ENCODE results near the gene GALM. TPM values are rescaled to one million over a fixed set of nuclear protein-coding genes. Genes with fewer than 3 reads are reported as not detected.
"Not testable (repeated sequence)": the region's sequence is repeated elsewhere in the genome, so short reads cannot be mapped to it uniquely, and the experiment has no call there.

GALM gene
- total RNA-seq, 1 donor from 2014 or later: 28.5 TPM

DNA sequence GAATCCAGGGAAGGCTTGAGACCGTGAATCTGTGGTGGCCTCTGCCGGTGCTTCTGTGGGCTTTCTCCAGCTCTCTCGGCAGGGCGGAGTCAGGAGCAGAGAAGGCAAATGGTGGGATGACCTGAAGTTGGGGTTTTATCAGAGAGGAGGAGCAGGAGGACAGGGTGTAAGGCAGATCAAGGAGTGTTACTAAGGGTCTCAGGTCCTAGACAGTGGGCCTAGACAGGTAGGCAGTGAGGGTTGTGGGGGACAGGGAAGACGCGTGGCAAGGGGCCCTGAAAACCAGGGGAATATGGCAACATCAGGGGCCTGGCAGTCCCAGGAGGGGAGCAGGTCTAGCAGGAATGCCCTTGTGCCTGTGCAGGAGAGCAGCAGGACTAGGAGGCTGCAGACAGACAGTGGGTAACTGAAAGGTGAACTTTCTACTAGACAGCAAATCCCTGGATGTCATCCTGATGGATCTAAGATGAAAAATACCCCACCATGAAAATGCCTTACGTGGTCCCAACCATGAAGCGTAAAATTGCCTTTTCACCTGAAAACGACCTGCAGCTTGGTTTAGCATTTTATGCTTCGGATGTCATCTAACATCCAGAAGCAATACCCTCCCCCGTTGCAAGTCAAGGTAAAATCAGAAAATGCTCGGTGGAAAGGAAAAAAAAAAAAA lies 43.1 kb downstream of the GALM start:
- DNase-seq (ENCODE audit: low spot score) (no peak), ATAC-seq (peak; percentile 17)

DNA sequence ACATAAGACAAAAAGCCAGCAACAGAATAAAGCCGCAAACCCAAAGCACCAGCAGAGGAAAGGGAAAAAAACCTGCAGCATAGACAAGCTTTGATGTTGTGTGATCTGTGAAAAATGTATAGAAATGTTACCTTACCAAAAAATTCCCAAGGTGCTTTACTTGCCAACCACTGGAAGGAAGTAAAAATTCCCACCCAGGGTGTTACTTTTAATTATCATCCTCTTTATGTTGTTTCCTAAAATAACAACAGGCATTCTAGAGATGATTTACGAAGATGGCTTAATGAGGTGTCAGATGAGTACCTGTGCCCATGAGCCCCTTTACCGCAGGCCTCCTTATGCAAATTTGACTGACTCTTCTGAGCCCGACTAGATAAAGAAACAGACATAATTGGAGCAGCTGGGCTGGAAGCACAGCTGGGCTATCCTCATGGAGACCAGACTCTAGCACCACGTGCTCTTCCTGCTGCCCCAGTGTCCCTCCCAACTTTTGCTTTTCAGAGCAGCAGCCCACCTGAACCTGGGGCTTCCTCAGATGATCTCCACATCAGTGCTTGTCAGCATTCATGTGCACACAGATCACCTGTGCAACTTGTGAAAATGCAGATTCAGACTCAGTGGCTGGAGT lies 43.8 kb downstream of the GALM start:
- DNase-seq (ENCODE audit: low spot score) (no peak), ATAC-seq (no peak)

DNA sequence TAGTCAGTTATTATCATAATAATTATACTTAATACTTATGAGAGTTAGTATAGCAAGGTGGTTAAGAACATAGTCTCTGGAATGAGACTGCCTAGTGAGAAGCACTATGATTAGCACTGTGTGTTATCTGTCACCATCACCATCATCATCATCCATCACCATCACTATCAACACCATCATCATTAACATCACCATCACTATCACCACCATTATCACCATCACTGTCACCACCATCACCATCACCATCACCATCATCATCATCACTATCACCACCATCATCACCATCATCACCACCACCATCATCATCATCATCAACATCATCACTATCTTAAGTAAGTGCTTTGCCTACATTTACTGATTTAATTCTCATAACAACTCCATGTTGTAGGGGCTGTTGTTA lies 45.6 kb downstream of the GALM start:
- no peak for ATAC-seq
- DNase-seq (ENCODE audit: low spot score): no peak

DNA sequence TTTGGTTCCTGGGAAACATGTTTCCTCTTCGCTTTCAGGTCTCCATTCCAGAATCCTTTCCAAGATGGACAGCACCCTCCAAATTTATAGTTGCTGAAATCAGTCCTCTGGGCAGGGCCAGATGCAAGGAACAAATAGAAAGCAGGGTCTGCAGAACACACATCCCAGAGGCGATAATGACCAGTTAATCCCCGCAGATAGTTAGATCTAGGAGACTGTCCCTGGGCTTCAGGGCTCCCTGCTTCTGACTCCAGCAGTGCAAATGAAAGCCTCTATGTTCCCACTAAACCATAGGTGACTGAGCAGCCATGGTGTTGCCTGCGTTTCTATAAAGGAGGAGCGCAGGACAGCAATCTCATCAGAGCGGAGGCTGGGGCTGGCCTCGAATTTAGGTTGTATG lies 46.5 kb downstream of the GALM start:
- DNase-seq (ENCODE audit: low spot score): no peak
- ATAC-seq: no peak

DNA sequence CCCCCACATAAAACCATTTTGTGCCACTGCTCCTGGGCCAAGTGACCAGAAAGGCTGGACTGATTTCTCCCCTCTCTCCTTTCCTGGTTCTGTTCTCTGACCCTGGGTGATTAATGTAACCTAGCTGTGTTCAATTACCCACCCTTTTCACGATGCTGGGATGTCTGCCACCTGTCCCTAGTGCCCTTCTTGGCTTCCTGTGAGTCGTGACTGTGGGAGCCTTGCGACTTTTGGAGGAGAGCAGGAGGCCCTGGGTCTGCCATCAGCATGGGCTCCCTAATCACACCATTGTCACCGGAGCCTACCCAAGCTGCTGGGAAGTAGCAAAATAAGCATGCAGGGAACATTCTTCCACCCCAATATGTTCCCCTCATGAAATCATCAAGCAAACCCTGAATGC lies 47.0 kb downstream of the GALM start:
- no peak for ATAC-seq
- no peak for DNase-seq (ENCODE audit: low spot score)

DNA sequence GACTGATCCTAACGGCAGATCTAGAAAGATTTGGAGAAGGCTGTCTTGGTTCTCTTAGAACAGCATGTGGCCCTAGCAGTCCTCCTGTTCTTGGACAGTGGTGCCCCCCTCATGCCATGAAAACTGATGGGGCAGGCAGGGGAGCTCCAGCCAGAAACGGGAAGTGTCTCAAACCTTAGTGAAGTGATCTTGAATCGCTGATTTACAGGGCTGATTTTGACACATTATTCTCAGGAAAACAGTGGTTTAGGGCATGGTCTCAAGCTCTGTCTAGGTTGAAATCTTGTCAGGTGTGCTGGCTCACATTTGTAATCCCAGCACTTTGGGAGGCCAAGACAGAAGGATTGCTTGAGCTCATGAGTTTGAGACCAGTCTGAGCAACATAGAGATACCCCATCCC lies 47.4 kb downstream of the GALM start:
- no peak for DNase-seq (ENCODE audit: low spot score)

DNA sequence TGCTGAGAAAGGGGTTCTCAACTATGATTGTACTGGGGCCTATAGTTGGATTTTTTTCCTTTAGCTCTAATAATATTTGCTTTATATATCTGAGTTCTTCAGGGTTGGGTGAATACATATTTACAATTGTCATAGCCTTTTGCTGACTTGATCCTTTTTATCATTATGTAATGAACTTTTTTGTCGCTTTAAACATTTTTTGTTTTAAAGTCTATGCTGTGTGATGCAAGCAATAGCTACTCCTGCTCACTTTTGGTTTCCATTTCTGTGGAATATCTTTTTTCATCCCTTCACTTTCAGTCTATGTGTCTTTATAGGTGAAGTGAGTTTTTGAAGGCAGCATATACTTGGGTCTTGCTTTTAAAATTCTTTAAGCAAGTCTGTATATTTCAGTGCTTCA lies 49.0 kb downstream of the GALM start:
- ATAC-seq; DNase-seq (ENCODE audit: low spot score): not testable (repeated sequence)

More for the DNA sequence above, 47.4 kb downstream of the GALM start:
- ATAC-seq: no peak

DNA sequence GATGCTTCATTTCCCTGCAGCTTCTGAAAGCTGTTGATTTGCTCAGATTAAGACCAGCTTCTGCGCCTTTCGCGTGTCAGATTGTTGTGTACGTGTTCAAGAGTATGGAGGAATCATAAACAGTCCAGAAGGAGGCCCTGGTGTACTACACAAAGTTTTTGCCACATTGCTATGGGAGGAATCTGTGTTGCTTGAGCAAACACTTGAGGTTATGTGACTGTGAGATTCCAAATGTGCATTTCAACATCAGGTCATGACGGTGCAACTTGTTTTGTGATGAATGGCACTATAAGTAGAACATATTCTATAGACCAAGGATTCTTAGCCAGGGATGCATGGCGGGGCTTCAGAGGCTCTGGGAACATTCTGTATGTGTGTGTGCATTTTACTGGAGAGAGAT lies 50.3 kb downstream of the GALM start:
- DNase-seq (ENCODE audit: low spot score) (no peak), ATAC-seq (no peak)

DNA sequence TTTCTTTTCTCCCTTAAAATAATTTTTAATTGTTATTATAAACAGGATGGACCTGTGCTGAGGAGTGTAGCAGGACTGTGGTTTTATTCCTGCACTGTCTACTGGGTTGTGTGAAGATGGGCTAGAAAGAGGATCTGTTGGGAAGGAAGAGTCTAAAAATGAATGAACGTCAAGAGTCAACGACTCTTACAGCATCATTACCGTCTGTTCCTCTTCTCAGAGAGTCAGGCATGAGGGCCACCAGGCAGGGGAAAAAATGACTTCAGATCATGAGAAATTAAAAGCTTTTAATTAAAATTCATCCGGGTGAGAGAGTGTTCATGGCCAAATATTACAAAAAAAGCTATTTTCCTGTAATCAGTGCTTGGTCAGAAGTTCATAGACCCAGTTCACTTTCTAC lies 52.7 kb downstream of the GALM start:
- ATAC-seq: no peak
- DNase-seq (ENCODE audit: low spot score): no peak

DNA sequence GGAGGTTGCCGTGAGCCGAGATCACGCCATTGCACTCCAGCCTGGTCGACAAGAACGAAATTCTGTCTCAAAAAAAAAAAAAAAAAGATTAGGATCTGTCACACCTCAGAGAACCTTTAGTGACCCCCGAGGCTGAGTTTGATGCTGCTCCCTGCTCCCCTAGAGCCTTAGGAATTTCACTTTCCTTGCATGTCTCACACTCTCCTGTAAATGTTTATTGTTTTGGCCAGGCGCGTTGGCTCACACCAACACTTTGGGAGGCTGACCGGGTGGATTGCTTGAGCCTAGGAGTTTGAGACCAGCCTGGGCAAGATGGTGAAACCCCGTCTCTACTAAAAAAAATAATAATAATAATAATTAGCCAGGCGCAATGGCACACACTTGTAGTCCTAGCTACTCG lies 53.8 kb downstream of the GALM start:
- ATAC-seq: no peak
- no peak for DNase-seq (ENCODE audit: low spot score)

DNA sequence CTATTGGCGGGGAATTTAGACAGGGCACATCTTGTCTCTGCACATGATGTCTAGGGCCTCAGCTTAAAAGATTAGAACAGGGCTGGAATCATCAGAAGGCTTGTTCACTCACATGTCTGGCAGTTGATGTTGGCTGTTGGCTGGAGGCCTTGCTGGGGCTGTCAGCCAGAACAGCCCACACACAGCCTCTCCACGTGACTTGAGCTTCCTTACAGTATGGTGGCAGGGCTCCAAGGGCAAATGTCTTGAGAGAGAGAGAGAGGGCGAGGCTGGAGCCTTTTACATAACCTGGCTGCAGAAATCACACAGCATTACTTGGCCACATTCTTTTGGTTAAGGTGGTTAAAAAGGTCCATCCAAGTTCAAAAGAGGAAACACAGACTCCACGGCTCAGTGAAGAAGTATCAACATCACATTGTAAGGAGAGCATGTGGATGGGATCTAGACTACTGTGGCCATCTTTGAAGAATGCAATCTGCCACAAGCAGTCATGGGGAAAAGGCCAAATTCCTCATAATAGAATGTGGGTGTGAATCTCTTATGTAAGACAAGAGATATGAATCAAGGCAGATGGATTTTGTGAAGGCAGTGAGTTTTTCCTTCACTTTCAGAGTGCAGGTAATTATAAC lies 54.8 kb downstream of the GALM start:
- DNase-seq (ENCODE audit: low spot score) (peak; percentile 74), ATAC-seq (peak; percentile 48)

DNA sequence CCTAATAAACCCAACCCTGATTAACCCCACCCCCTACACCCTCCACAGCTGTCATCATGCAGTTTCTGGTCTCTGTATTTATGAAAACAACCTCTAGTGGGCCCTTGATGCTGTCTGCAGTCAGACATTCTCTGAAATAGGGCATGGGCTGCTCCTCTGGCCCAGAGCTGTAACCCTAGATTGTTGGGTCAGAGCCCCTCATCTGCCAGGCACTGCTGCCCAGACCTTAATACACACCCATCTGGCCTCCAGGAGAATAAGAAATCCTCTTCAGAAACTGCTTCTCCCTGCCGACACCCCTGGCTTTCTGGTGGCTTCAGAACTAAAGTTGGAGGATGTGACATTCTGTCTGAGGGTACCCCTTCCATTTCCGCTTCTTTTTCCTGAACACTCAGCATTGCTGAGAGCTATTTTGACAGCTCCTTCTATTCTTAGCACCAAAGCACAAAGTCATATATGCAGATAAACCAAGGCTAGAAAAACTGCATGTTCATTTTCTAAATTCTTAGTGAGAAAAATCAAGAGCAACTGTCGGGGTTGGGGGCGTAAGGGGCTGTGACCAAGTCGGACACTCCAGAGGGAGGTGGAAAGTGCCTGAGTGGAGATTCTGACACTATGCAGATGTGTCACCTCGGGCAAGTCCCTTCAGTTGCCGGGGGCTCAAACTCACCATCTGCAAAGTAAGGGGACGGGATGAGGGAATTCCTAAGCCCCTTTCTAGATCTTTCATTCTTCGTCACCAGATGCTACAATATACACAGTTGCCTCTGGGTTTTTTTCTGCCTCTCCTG lies 56.6 kb downstream of the GALM start:
- DNase-seq (ENCODE audit: low spot score): no peak
- ATAC-seq: no peak

DNA sequence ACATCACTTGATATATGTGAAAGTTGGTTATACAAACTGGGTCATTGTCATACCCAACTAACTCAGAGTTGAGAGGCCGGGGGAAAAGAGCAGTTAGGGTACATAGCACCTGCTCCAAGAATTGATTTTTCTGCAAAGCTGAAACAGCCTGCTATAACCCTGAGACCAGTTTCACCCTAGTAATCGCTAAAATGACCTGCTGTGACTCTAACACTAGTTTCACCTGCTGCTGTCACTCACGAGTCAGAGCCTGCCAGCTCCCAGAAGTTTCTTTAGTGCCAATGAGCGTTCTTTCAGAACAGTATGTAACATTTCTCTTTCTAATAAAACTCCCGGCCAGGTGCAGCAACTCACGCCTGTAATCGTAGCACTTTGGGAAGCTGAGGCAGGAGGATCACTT lies 57.3 kb downstream of the GALM start:
- peak; percentile 69 for DNase-seq (ENCODE audit: low spot score)
- ATAC-seq: peak; percentile 92

DNA sequence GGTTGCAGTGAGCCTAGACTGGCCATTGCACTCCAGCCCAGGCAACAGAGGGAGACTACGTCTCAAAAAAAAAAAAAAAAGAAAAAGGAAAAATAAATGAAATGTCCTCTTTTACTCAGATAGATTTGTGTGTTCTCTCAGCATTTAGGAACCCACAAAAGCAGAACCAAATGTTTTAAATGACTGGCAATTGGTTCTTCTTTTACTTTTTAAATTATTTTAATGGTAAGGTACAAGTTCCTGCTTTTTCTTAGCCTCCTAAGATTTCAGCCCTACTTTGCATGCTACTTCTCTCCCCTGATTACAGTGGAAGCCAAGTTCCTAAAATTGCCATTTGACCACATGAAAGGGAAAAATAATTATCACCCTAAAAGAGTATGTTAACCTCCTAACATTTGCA lies 61.7 kb downstream of the GALM start:
- DNase-seq (ENCODE audit: low spot score): no peak
- ATAC-seq: no peak

DNA sequence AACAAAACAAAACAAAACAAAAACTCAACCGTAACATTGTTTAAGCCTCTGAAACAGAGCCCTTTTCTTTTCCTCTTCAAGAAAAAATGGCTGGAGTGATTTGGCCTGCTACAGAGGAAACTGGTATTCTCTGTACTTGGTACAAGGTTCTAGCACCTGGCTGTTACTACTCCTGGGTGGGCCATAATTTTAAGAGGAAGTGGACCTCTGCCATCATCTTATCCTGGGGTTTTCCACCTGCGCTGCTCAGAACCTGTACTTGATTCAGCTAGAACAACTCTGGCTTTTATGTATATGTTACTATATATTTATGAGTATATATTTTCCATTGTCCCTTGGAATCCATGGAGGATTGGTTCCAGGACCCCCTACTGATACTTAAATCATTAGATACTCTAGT lies 62.8 kb downstream of the GALM start:
- DNase-seq (ENCODE audit: low spot score) (no peak), ATAC-seq (no peak)

DNA sequence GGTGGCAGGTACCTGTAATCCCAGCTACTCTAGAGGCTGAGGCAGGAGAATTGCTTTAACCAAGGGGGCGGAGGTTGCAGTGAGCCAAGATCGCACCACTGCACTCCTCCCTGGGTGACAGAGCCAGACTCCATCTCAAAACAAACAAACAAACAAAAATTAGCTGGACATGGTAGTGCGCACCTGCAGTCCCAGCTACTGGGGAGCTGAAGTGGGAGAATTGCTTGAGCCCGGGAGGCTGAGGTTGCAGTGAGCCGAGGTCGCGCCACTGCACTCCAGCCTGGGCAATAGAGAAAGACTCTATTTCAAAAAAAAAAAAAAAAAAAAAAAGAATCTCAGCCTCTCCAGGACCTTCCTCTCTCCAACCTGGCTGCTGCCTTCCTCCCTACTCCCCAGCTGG lies 65.2 kb downstream of the GALM start:
- DNase-seq (ENCODE audit: low spot score): no peak

DNA sequence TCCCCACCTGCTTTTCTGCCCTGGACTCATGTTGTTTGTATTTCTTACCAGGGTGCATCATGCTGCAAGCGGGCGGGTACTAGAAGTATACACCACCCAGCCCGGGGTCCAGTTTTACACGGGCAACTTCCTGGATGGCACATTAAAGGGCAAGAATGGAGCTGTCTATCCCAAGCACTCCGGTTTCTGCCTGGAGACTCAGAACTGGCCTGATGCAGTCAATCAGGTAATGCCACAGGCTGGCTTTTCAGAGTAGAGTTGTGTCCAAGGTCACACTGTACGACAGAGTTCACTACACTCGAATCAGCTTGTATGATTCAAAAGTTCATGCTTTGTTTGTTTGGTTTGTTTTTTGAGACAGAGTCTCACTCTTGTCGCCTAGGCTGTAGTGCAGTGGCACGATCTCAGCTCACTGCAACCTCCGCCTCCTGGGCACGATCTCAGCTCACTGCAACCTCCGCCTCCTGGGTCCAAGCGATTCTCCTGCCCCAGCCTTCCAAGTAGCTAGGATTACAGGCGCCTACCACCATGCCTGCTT lies 65.8 kb downstream of the GALM start:
- DNase-seq (ENCODE audit: low spot score) (peak; percentile 79), ATAC-seq (peak; percentile 80)

More for the DNA sequence above, 65.2 kb downstream of the GALM start:
- ATAC-seq: no peak

DNA sequence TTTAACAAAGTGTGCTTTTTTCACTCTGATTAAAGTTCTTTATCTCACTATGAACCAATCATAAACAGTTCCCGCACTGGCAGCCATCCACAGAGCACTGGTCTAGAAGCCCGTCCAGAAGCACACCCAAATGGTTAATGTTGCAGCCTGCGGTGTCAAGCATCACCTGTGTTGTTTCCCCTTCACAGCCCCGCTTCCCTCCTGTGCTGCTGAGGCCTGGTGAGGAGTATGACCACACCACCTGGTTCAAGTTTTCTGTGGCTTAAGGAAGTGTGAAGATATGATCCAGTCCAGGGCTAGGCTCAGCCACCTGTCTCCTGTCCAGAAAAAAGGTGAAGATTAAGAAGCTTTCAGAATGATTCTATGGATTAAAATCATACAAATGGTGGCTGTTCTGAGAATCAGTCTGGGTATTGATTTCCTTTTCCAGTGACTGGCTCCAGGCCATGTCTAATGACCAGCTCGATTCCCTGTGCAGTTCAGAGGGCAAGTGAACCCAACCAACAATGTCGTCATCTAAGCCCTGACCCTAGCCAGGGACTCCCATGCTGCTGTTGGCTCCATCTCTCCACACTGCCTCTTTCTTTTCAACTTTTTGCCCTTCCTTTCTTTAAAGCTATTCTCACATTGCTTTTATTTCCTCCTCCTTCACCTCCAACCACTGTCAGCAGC lies 67.5 kb downstream of the GALM start:
- ATAC-seq (peak; percentile 72), DNase-seq (ENCODE audit: low spot score) (peak; percentile 83)

DNA sequence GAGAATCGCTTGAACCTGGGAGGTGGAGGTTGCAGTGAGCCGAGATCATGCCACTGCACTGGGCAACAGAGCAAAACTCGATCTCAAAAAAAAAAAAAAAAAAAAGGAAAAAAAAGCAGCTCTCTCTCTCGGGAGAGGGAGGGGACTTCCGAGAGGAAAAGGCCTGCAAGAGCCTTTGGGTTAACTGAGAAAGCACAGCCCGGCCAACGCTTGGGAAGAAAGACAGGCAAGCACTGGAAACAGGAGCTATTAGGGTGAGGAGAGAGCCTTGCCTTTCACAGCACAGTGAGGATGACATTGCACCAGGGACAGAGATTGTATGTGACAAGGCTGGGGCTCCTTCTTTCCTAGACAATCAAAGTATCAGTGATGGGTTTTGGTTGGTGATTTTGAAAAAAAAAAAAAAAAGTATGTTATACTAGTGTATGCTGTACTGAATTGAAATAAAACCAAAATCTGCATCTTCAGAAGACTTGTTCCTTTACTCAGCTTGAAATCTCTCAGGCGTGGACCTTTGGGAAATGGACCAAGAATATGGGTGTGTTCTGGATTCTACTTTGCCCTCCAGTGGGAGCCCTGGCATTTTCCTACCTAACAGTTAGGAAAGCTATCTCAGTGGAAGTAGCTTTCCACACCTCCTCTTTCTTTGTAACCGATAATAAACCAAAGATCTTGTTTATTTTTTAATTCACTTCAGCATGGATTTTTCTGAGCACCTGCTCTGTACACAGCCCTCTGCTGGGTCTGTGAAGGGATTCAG lies 68.6 kb downstream of the GALM start:
- ATAC-seq (no peak), DNase-seq (ENCODE audit: low spot score) (peak; percentile 40)

DNA sequence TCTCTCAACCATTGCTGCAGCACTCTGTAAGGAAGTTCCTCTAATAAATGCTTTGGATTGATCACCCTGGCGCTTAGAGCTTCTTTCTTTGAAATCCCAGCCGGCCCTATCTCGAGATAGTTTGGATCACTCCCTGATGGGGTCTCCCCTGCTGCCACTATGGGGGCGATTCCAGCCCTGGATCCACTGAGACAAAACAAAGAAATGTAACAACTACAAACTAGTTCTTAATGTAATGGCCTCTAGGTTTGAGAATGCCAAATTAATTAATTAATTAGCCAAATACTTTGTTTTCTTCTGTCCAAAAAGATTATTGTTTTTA lies 70.0 kb downstream of the GALM start:
- peak; percentile 34 for DNase-seq (ENCODE audit: low spot score)
- no peak for ATAC-seq
